Activated naive CD8-positive, alpha-beta T cell treated with anti-CD3 and anti-CD28 coated beads for 36 hours (primary cell): ENCODE results near the gene PKM. TPM values are rescaled to one million over a fixed set of nuclear protein-coding genes. Genes with fewer than 3 reads are reported as not detected.

Source experiments
- DNase-seq: peaks from one replicate; pipeline ENCODE4 v3.0.0; 2021
- H3K27ac Mint-ChIP-seq: one replicate; pipeline ENCODE4 v1.8.0; 2022; ENCODE audit warnings: mild to moderate bottlenecking, moderate library complexity, mixed read lengths
- H3K27me3 Mint-ChIP-seq: one replicate; pipeline ENCODE4 v1.8.0; 2022; ENCODE audit warnings: mild to moderate bottlenecking, mixed read lengths
- H3K36me3 Mint-ChIP-seq: one replicate; pipeline ENCODE4 v1.8.0; 2021; ENCODE audit warnings: mild to moderate bottlenecking, mixed read lengths
- H3K4me1 Mint-ChIP-seq: one replicate; pipeline ENCODE4 v1.8.0; 2021; ENCODE audit warnings: mixed read lengths
- H3K4me3 Mint-ChIP-seq: one replicate; pipeline ENCODE4 v1.8.0; 2022; ENCODE audit warnings: mild to moderate bottlenecking, moderate library complexity, mixed read lengths
- H3K9me3 Mint-ChIP-seq: one replicate; pipeline ENCODE4 v1.8.0; 2022; ENCODE audit warnings: mixed read lengths
- total RNA-seq, 2 experiments: library from RNA; stranded (reverse); gene quantifications; one replicate each; pipeline ENCODE4 v1.2.3, GENCODE V29; 2021

Gene PKM
- total RNA-seq, 2 experiments from 2014 or later, result 2,301 to 2,323 TPM

- DNase-seq, result no peak
- H3K4me3 Mint-ChIP-seq, result no peak overlapping the region
- no peaks in the 10 kb centered on the region for H3K36me3 Mint-ChIP-seq
- no peak overlapping the region for H3K27ac Mint-ChIP-seq
- H3K9me3 Mint-ChIP-seq, result no peaks in the 10 kb centered on the region
- peaks cover 1% of the 10 kb centered on the region for H3K4me1 Mint-ChIP-seq
- peaks cover 7% of the 10 kb centered on the region for H3K27me3 Mint-ChIP-seq
These were observed 77.6 kb downstream of the PKM start for GRCh38 chr15:72153269-72154000.

Other genes starting within 250 kb of the PKM start
- 10 to 100 TPM; 15.4 to 19.1 TPM for gene MYO9A, start 113.0 kb downstream of the PKM start, total RNA-seq
- 1 to 10 TPM; 2.0 to 2.2 TPM for gene SENP8, start 112.8 kb downstream of the PKM start, total RNA-seq
- not detected for gene GRAMD2A, start 33.4 kb downstream of the PKM start, total RNA-seq
- gene PARP6, start 41.4 kb upstream of the PKM start, total RNA-seq, result 10 to 100 TPM; 43.0 to 47.3 TPM
- under 1 TPM; 0.16 TPM for gene CELF6, start 89.0 kb upstream of the PKM start, total RNA-seq
- 10 to 100 TPM; 61.3 to 66.2 TPM for gene HEXA, start 144.8 kb upstream of the PKM start, total RNA-seq
- gene TMEM202, start 167.1 kb upstream of the PKM start, total RNA-seq, result not detected
- 100 to 1,000 TPM; 152 to 160 TPM for gene ARIH1, start 243.1 kb upstream of the PKM start, total RNA-seq